Endodermal cell (in vitro differentiated cells): ENCODE measurements around the gene LMF2. TPM values are rescaled to one million over a fixed set of nuclear protein-coding genes. Genes with fewer than 3 reads are reported as not detected.

Experiments used
- DNase-seq: peaks from one replicate; pipeline ENCODE4 v3.0.0-alpha.2; 2017
- H3K27ac ChIP-seq: 2 replicates; pipeline ENCODE4 v1.5.1; 2013; ENCODE audit warnings: mild to moderate bottlenecking, low read depth, low read length, moderate library complexity
- H3K27me3 ChIP-seq: 2 replicates; pipeline ENCODE4 v1.6.1; 2013; ENCODE audit warnings: mild to moderate bottlenecking, low read length, moderate library complexity; ENCODE audit not compliant: insufficient read depth, control insufficient read depth, poor library complexity, severe bottlenecking
- H3K36me3 ChIP-seq: 2 replicates; pipeline ENCODE4 v1.7.0; 2013; ENCODE audit warnings: mild to moderate bottlenecking, low read length, moderate library complexity; ENCODE audit not compliant: control insufficient read depth, insufficient read depth
- H3K4me1 ChIP-seq: one replicate; pipeline ENCODE4 v1.7.0; 2013; ENCODE audit warnings: low read length; ENCODE audit not compliant: control insufficient read depth, insufficient read depth
- H3K4me3 ChIP-seq: 2 replicates; pipeline ENCODE4 v1.5.1; 2013; ENCODE audit warnings: mild to moderate bottlenecking, low read length, moderate library complexity
- H3K9ac ChIP-seq: 2 replicates; pipeline ENCODE4 v1.6.1; 2013; ENCODE audit warnings: mild to moderate bottlenecking, low read length, moderate library complexity; ENCODE audit not compliant: poor library complexity, severe bottlenecking; ENCODE audit errors: extremely low read depth
- H3K9me3 ChIP-seq: 2 replicates; pipeline ENCODE4 v1.6.1; 2013; ENCODE audit warnings: mild to moderate bottlenecking, low read length, moderate library complexity; ENCODE audit not compliant: control insufficient read depth
- H3K27ac Mint-ChIP-seq: 2 replicates; pipeline ENCODE4 v1.8.0; 2020; ENCODE audit warnings: mixed read lengths
- H3K27me3 Mint-ChIP-seq: 2 replicates; pipeline ENCODE4 v1.8.0; 2021; ENCODE audit warnings: mild to moderate bottlenecking, mixed read lengths; ENCODE audit not compliant: insufficient read depth
- H3K36me3 Mint-ChIP-seq: 2 replicates; pipeline ENCODE4 v1.8.0; 2020; ENCODE audit warnings: low read depth, mixed read lengths
- H3K4me1 Mint-ChIP-seq: 2 replicates; pipeline ENCODE4 v1.8.0; 2020; ENCODE audit warnings: mixed read lengths
- H3K4me3 Mint-ChIP-seq: 2 replicates; pipeline ENCODE4 v1.8.0; 2020; ENCODE audit warnings: mild to moderate bottlenecking, moderate library complexity, mixed read lengths
- H3K9me3 Mint-ChIP-seq: 2 replicates; pipeline ENCODE4 v1.8.0; 2020; ENCODE audit warnings: mild to moderate bottlenecking, mixed read lengths
- CTCF ChIP-seq: fragments of 200-600 bp; sonication (generic); conservative IDR thresholded peaks from 2 replicates; pipeline ENCODE4 v1.5.0; 2021; ENCODE audit warnings: antibody characterized with exemption, mild to moderate bottlenecking
- WGBS, 2 experiments: methylation state at CpG; one replicate each; pipeline versions ENCODE4 v1.1.5 to v1.1.7; 2013; ENCODE audit warnings: missing lambda C conversion rate in 2 of 2, mixed read lengths in 1 of 2; ENCODE audit not compliant: insufficient coverage in 1 of 2, insufficient read length in 1 of 2; 5-methylcytosine and 5-hydroxymethylcytosine counted together
- total RNA-seq, 2 donors: library from RNA; stranded (reverse); fragmentation: NEBNext Ultra II Directional in 1 of 2; extraction: Animal tissue kit (Norgen Biotek cat#: 25700) in 1 of 2; gene quantifications; 2 replicates in 1 of 2; 3 replicates in 1 of 2; pipeline ENCODE4 v1.2.1, GENCODE V29; 2021

Gene LMF2
- total RNA-seq, 2 donors from 2014 or later = 58.8 to 65.2 TPM

- Histone ChIP-seq H3K36me3 (peaks cover 20% of the 10 kb centered on the region), H3K27me3 (no peaks in the 10 kb centered on the region), H3K9me3 (no peaks in the 10 kb centered on the region), H3K4me3 (peak within 1 kb of the TSS; percentile 97), H3K27ac (peak within 1 kb of the TSS; percentile 94), H3K9ac (peak within 1 kb of the TSS; percentile 81), H3K4me1 (peaks cover 8% of the 10 kb centered on the region)
- Mint-ChIP-seq H3K27ac (peak within 1 kb of the TSS; percentile 97), H3K4me3 (peak within 1 kb of the TSS; percentile 95), H3K36me3 (peaks cover 5% of the 10 kb centered on the region), H3K4me1 (peaks cover 8% of the 10 kb centered on the region), H3K9me3 (no peaks in the 10 kb centered on the region), H3K27me3 (no peaks in the 10 kb centered on the region)
- no peak for TF ChIP-seq CTCF
- no peak for DNase-seq
- 1 to 5% methylated on average over 20 to 64 of the region's 76 CpGs for WGBS, 2 experiments
Observed at GRCh38 chr22:50507991-50508884, 736 bp upstream of the LMF2 start, which contains the start of gene NCAPH2. NCAPH2 (plus strand) TSS chr22:50508224; CDS start chr22:50508338, 114 bp downstream.

- TF ChIP-seq CTCF = no peak
- no peaks in the 10 kb centered on the region for H3K9me3 ChIP-seq
- H3K9me3 Mint-ChIP-seq = no peaks in the 10 kb centered on the region
- peaks cover 2% of the 10 kb centered on the region for H3K36me3 Mint-ChIP-seq
- no peak overlapping the region for H3K27ac ChIP-seq
- peak overlapping the region; percentile 97 for H3K4me3 ChIP-seq
- H3K27me3 Mint-ChIP-seq = no peaks in the 10 kb centered on the region
- H3K4me1 Mint-ChIP-seq = peaks cover 8% of the 10 kb centered on the region
- peak overlapping the region; percentile 87 for H3K27ac Mint-ChIP-seq
- H3K9ac ChIP-seq = peak overlapping the region; percentile 69
- peak; percentile 64 for DNase-seq
- H3K4me1 ChIP-seq = peaks cover 8% of the 10 kb centered on the region
- peak overlapping the region; percentile 95 for H3K4me3 Mint-ChIP-seq
- peaks cover 15% of the 10 kb centered on the region for H3K36me3 ChIP-seq
- no peaks in the 10 kb centered on the region for H3K27me3 ChIP-seq
- WGBS, 2 experiments = 45 to 47% methylated on average over 3 to 21 of the region's 21 CpGs
Observed at GRCh38 chr22:50506611-50507420, 686 bp downstream of the LMF2 start.

GRCh38 chr22:50505776-50506610 lies 1.5 kb downstream of the LMF2 start:
- Mint-ChIP-seq H3K36me3 (peaks cover 2% of the 10 kb centered on the region), H3K27me3 (no peaks in the 10 kb centered on the region), H3K9me3 (no peaks in the 10 kb centered on the region), H3K4me3 (peak overlapping the region; percentile 95), H3K27ac (no peak overlapping the region), H3K4me1 (peaks cover 8% of the 10 kb centered on the region)
- Histone ChIP-seq H3K36me3 (peaks cover 15% of the 10 kb centered on the region), H3K4me1 (peaks cover 8% of the 10 kb centered on the region), H3K4me3 (peak overlapping the region; percentile 97), H3K9ac (no peak overlapping the region), H3K27ac (no peak overlapping the region), H3K9me3 (no peaks in the 10 kb centered on the region), H3K27me3 (no peaks in the 10 kb centered on the region)
- DNase-seq = no peak
- TF ChIP-seq CTCF = no peak
- WGBS, 2 experiments = 89 to 91% methylated on average over 23 to 41 of the region's 41 CpGs
